GM21737 (cell line): ENCODE measurements around the gene ATP10B.

Source experiments
- ATAC-seq: cut with Tn5 transposase; IDR thresholded peaks from one replicate; pipeline ENCODE4 v1.9.1; 2021; ENCODE audit warnings: mild to moderate bottlenecking, moderate library complexity; ENCODE audit not compliant: unreplicated experiment

ATP10B gene

GRCh38 chr5:160565376-160565775 lies 286.6 kb downstream of the ATP10B start:
- ATAC-seq = no peak

GRCh38 chr5:160556846-160557245 lies 295.2 kb downstream of the ATP10B start:
- ATAC-seq = no peak

- ATAC-seq = no peak
These were observed 295.9 kb downstream of the ATP10B start for GRCh38 chr5:160555971-160556631.

DNA sequence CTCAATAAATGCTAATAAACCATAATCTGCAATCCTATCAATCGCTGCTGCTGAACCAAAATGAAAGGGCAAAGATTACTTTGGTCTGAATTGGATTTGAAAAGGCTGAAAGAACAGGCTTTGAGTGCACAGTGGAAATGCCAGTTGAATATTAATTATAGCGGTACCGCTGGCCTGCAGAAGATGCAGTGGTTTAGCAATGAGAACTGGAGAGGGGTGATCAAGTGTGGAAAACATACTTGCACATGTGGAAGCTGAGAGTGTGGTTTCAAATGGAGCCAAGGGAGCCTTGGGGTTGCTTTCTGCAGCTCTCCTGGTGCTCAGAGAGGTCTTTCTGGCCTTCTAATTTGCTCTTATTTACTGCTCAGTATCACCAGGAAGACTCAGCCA lies 296.4 kb downstream of the ATP10B start:
- ATAC-seq = no peak

- no peak for ATAC-seq
These were observed 301.9 kb downstream of the ATP10B start for GRCh38 chr5:160550075-160550474.

GRCh38 chr5:160548949-160549645 lies 302.9 kb downstream of the ATP10B start:
- ATAC-seq = no peak

GRCh38 chr5:160547872-160548271 lies 304.1 kb downstream of the ATP10B start:
- no peak for ATAC-seq

GRCh38 chr5:160547061-160547460 lies 304.9 kb downstream of the ATP10B start:
- ATAC-seq = no peak

- ATAC-seq = no peak
These were observed 306.2 kb downstream of the ATP10B start for GRCh38 chr5:160545832-160546231.

- no peak for ATAC-seq
These were observed 308.6 kb downstream of the ATP10B start for GRCh38 chr5:160543395-160543794.

- ATAC-seq = no peak
These were observed 309.2 kb downstream of the ATP10B start for GRCh38 chr5:160542840-160543239.

GRCh38 chr5:160542281-160542680 lies 309.7 kb downstream of the ATP10B start:
- no peak for ATAC-seq

- ATAC-seq = no peak
These were observed 312.6 kb downstream of the ATP10B start for GRCh38 chr5:160539431-160539830.

- no peak for ATAC-seq
These were observed 314.1 kb downstream of the ATP10B start for GRCh38 chr5:160537940-160538339.

GRCh38 chr5:160537116-160537515 lies 314.9 kb downstream of the ATP10B start:
- no peak for ATAC-seq

DNA sequence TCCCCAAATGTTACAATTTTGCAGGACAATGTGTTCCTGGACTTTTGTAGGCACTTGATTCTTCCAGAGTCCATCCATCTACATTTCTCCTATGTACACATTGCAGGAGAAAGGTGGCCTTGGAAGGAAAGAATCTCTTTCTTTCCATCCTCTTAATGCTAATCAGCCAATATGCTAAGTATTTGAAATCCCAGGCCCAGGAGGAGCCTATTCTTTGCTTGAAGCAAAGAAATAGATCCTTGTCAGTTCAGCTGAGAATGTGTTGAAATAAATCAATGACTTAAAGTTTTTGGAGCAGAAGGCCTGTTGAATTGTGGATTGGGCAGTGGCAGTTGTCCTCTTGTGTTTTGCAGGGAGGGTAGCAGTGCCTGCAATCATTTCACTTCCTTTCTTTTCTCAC lies 317.1 kb downstream of the ATP10B start:
- ATAC-seq = no peak

- ATAC-seq = no peak
These were observed 317.9 kb downstream of the ATP10B start for GRCh38 chr5:160534125-160534524.

GRCh38 chr5:160525471-160526261 lies 326.3 kb downstream of the ATP10B start:
- ATAC-seq = no peak

- ATAC-seq = no peak
These were observed 327.2 kb downstream of the ATP10B start for GRCh38 chr5:160524827-160525226.

DNA sequence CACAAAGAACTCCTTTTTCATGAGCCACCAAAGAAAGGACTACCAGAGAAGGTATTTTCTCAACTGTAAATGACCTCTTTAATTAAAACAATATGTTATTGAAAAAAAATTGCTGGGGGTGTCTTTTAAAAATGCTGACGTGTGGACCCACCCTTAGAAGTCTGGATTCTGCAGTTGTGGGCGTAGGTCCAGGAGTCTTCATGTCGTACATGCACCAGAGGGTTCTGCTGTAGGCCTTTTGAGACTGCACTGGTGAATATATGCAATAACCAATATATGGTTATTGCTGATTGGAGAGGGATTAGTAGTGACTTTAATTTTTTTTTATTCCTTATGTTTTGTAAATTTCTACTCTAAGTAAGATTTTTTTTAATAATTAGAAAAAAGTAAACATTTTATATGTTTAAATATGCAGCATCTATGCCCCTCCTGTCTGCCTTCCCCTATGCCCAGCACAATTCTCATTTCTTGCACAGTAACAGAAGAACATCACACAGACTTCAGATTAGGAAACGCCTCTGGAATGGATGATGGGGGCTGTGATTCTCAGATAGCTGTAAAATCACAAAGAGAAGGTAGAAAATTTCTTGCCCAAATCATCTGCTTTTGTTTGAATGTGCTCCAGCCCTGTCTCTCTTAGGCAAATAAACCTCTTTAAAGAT lies 328.4 kb downstream of the ATP10B start:
- no peak for ATAC-seq

DNA sequence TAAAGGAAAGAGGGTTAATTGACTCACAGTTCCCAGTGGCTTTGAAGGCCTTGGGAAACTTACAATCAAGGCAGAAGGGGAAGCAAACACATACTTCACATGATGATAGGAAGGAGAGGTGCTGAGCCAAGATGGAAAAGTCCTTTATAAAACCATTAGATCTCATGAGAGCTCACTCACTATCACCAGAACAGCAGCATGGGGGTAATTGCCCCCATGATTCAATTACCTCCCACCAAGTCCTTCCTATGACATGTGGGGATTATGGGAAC lies 330.7 kb downstream of the ATP10B start:
- no peak for ATAC-seq
